Loucy (cell line): ENCODE results near the gene C6orf52.

Source experiments
- EZH2phosphoT487 ChIP-seq: fragments of 200-600 bp; IDR thresholded peaks from 2 replicates; pipeline ENCODE4 v1.6.1; 2018; ENCODE audit warnings: antibody characterized with exemption, mild to moderate bottlenecking, moderate library complexity, borderline replicate concordance
- TF ChIP-seq, protein P1 (sequence below): fragments of 200-600 bp; sonication (generic); conservative IDR thresholded peaks from 2 replicates; pipeline ENCODE4 v1.5.1; 2014; ENCODE audit warnings: mild to moderate bottlenecking, antibody characterized with exemption, low read length

DNA sequence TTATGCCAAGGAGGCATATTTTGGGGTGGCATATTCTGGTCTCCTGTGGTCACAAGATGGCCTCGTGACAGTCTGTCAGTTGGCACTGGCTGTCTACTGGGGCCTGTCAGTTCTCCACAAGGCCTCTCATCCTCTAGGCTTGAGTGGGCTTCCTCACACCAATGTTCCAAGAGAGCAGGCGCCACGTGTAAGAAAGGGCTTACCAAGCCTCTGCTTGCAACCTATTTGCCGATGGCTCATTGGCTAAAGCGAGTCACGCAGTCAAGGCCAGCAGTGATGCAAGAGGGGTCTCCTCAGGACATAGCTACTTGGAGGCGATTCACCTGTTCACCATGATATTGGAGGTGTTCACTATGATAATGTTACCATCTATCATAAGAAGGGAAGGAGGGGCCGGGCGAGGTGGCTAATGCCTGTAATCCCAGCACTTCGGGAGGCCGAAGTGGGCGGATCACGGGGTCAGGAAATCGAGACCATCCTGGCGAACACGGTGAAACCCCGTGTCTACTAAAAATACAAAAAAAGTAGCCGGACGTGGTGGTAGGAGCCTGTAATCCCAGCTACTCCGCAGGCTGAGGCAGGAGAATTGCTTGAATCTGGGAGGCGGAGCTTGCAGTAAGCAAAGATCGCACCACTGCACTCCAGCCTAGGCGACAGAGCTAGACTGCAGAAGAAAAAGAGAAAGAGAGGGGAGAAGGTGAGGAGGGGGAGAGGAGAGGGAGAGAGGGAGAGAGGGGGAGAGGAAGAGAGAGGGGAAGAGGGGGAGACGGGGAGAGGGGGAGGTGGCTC, 35.3 kb downstream of the C6orf52 start:
- TF ChIP-seq, protein P1, sequence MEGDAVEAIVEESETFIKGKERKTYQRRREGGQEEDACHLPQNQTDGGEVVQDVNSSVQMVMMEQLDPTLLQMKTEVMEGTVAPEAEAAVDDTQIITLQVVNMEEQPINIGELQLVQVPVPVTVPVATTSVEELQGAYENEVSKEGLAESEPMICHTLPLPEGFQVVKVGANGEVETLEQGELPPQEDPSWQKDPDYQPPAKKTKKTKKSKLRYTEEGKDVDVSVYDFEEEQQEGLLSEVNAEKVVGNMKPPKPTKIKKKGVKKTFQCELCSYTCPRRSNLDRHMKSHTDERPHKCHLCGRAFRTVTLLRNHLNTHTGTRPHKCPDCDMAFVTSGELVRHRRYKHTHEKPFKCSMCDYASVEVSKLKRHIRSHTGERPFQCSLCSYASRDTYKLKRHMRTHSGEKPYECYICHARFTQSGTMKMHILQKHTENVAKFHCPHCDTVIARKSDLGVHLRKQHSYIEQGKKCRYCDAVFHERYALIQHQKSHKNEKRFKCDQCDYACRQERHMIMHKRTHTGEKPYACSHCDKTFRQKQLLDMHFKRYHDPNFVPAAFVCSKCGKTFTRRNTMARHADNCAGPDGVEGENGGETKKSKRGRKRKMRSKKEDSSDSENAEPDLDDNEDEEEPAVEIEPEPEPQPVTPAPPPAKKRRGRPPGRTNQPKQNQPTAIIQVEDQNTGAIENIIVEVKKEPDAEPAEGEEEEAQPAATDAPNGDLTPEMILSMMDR: no peak
- TF ChIP-seq EZH2phosphoT487: no peak
